K562 (cell line): ENCODE measurements around the gene BSDC1. TPM values are rescaled to one million over a fixed set of nuclear protein-coding genes. Genes with fewer than 3 reads are reported as not detected.

ENCODE experiments used
- CSDE1 ChIP-seq, 2 experiments: fragments of 450-650 bp; IDR thresholded peaks; 2 replicates each; pipeline ENCODE4 v1.6.1; 2016; ENCODE audit warnings: mild to moderate bottlenecking in 1 of 2
- EP400 ChIP-seq: fragments of 450-650 bp; IDR thresholded peaks from 2 replicates; pipeline ENCODE4 v1.6.1; 2017; ENCODE audit warnings: antibody characterized with exemption, mild to moderate bottlenecking, moderate library complexity
- FOXJ2 ChIP-seq: fragments of 200-800 bp; sonication (Bioruptor generic); IDR thresholded peaks from 2 replicates; pipeline ENCODE4 v1.6.1; 2016; ENCODE audit warnings: missing genetic modification characterization, missing compliant biosample characterization
- FOXK1 ChIP-seq: sonication (generic); formaldehyde crosslinking; IDR thresholded peaks from 2 replicates; pipeline ENCODE4 v1.8.0; 2022; ENCODE audit warnings: missing genetic modification reagents, mild to moderate bottlenecking, borderline replicate concordance
- GTF2F1 ChIP-seq: IDR thresholded peaks from 2 replicates; pipeline ENCODE4 v1.6.1; 2011; ENCODE audit warnings: low read depth, low read length, improper control_type of control experiment
- HDAC3 ChIP-seq: fragments of 450-650 bp; IDR thresholded peaks from 2 replicates; pipeline ENCODE4 v1.6.1; 2018; ENCODE audit warnings: borderline replicate concordance, mild to moderate bottlenecking, moderate library complexity; ENCODE audit not compliant: partially characterized antibody
- IFI16 ChIP-seq: fragments of 250-450 bp; sonication (Bioruptor Pico); IDR thresholded peaks from 2 replicates; pipeline ENCODE4 v2.1.2; 2022; ENCODE audit warnings: mild to moderate bottlenecking, inconsistent platforms
- MEF2D ChIP-seq: conservative IDR thresholded peaks from 2 replicates; pipeline ENCODE4 v1.6.1; 2016; ENCODE audit warnings: low read depth, missing genetic modification characterization, missing compliant biosample characterization
- NCOR1 ChIP-seq: fragments of 450-650 bp; IDR thresholded peaks from 2 replicates; pipeline ENCODE4 v1.6.1; 2016; ENCODE audit warnings: mild to moderate bottlenecking, moderate library complexity
- NFYB ChIP-seq: IDR thresholded peaks from 2 replicates; pipeline ENCODE4 v1.6.1; 2011; ENCODE audit warnings: mild to moderate bottlenecking, moderate library complexity; ENCODE audit not compliant: insufficient read length; ENCODE audit errors: extremely low read depth
- POLR2A ChIP-seq: fragments of 450-650 bp; conservative IDR thresholded peaks from 2 replicates; pipeline ENCODE4 v1.6.1; 2016
- RB1 ChIP-seq: fragments of 450-650 bp; IDR thresholded peaks from 2 replicates; pipeline ENCODE4 v1.6.1; 2017; ENCODE audit warnings: low read depth, mild to moderate bottlenecking
- SMARCA4 ChIP-seq: fragments of 450-650 bp; IDR thresholded peaks from 2 replicates; pipeline ENCODE4 v1.6.1; 2016
- SMARCA5 ChIP-seq: fragments of 450-650 bp; IDR thresholded peaks from 2 replicates; pipeline ENCODE4 v1.6.1; 2016
- ZNF165 ChIP-seq: fragments of 250-450 bp; sonication (Bioruptor Pico); IDR thresholded peaks from 2 replicates; pipeline ENCODE4 v1.4.0; 2020; ENCODE audit warnings: borderline replicate concordance
- polyA plus RNA-seq, 8 experiments: library from polyadenylated mRNA; depleted of rRNA in 4 of 8; stranded (reverse) in 5 of 8; unstranded in 3 of 8; fragments of >200 nt; fragmentation: Nextera tagmentation in 2 of 8; fragmentation: Illumina TruSeq in 1 of 8; extraction: Ambion mirVana in 2 of 8; extraction: Trizol in 1 of 8; gene quantifications; 2 replicates each; pipeline versions ENCODE4 v1.2.1 to v1.2.3, GENCODE V29; 2011 to 2014; ENCODE audit warnings: inconsistent platforms in 1 of 8, missing spikeins in 1 of 8
- total RNA-seq, 7 experiments: library from RNA; depleted of rRNA in 6 of 7; stranded (reverse); fragments of >200 nt in 6 of 7; fragmentation: Illumina TruSeq in 2 of 7; extraction: Trizol in 2 of 7; gene quantifications; 2 replicates each; pipeline versions ENCODE4 v1.2.1 to v1.2.3, GENCODE V29; 2011 to 2021; ENCODE audit warnings: low replicate concordance in 1 of 7
- TF ChIP-seq, protein P1 (sequence below), 2 experiments: fragments of 450-650 bp in 1 of 2; sonication (generic) in 1 of 2; formaldehyde crosslinking in 1 of 2; IDR thresholded peaks; 2 replicates each; pipeline versions ENCODE4 v1.7.1 to v1.9.0; 2016 to 2022; ENCODE audit warnings: inconsistent platforms in 1 of 2, mild to moderate bottlenecking in 1 of 2, missing genetic modification reagents in 1 of 2
- TF ChIP-seq, protein P2 (sequence below): sonication (generic); formaldehyde crosslinking; IDR thresholded peaks from 2 replicates; pipeline ENCODE4 v1.8.1; 2023; ENCODE audit warnings: mild to moderate bottlenecking, missing genetic modification reagents

Gene BSDC1
- total and polyA plus RNA-seq, 9 of the 15 experiments (the other 6 are each of a cell fraction or from before 2014, with no cell fraction given) = 10.2 to 96.8 (median 73.1) TPM

DNA sequence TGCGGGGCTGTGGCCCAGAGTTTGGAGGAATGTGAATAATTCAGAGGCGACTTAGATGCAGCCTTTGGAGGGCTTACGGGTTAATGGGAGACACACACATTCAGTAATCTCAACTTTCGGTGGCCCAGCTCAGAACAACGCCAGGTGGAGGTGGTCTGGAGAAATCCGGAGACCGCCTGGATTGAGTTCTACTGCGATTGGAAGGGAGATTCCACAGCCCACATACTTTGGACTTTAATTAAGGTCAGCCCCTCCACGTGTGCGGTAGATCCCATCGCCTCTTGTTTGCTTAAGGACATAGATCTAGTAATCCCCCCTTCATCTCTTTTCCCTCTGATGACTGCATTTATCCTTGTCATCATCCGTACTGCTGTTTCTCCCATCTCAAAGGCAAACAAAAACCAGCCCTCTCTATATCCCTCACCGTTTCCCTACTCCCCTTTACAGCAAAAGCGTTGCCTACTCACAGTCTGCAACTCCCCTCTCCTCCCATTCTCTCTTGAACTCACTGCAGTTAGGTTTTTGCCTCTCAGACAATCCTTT, 720 bp upstream of the BSDC1 start (continued):
- peak; percentile 19; the same call in 1 of the 2 replicates for TF ChIP-seq NCOR1
- peak; percentile 12; the same call in 1 of the 2 replicates for TF ChIP-seq EP400
- no peak for TF ChIP-seq IFI16
- peak; percentile 59; the same call in 1 of the 2 replicates for TF ChIP-seq SMARCA5
- TF ChIP-seq, protein P1, sequence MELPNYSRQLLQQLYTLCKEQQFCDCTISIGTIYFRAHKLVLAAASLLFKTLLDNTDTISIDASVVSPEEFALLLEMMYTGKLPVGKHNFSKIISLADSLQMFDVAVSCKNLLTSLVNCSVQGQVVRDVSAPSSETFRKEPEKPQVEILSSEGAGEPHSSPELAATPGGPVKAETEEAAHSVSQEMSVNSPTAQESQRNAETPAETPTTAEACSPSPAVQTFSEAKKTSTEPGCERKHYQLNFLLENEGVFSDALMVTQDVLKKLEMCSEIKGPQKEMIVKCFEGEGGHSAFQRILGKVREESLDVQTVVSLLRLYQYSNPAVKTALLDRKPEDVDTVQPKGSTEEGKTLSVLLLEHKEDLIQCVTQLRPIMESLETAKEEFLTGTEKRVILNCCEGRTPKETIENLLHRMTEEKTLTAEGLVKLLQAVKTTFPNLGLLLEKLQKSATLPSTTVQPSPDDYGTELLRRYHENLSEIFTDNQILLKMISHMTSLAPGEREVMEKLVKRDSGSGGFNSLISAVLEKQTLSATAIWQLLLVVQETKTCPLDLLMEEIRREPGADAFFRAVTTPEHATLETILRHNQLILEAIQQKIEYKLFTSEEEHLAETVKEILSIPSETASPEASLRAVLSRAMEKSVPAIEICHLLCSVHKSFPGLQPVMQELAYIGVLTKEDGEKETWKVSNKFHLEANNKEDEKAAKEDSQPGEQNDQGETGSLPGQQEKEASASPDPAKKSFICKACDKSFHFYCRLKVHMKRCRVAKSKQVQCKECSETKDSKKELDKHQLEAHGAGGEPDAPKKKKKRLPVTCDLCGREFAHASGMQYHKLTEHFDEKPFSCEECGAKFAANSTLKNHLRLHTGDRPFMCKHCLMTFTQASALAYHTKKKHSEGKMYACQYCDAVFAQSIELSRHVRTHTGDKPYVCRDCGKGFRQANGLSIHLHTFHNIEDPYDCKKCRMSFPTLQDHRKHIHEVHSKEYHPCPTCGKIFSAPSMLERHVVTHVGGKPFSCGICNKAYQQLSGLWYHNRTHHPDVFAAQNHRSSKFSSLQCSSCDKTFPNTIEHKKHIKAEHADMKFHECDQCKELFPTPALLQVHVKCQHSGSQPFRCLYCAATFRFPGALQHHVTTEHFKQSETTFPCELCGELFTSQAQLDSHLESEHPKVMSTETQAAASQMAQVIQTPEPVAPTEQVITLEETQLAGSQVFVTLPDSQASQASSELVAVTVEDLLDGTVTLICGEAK (IDR thresholded peaks at IDR 0.05) = peak; percentile 68
- TF ChIP-seq, protein P1 (CRISPR knock-in tag; IDR thresholded peaks at IDR 0.05) = no peak
- TF ChIP-seq NFYB = no peak
- peak; percentile 10; the same call in 1 of the 2 replicates for TF ChIP-seq FOXJ2 (tag)
- TF ChIP-seq RB1 = 0 out of 2 replicates have a peak, but pooled peaks have one; percentile 17
- TF ChIP-seq, protein P2, sequence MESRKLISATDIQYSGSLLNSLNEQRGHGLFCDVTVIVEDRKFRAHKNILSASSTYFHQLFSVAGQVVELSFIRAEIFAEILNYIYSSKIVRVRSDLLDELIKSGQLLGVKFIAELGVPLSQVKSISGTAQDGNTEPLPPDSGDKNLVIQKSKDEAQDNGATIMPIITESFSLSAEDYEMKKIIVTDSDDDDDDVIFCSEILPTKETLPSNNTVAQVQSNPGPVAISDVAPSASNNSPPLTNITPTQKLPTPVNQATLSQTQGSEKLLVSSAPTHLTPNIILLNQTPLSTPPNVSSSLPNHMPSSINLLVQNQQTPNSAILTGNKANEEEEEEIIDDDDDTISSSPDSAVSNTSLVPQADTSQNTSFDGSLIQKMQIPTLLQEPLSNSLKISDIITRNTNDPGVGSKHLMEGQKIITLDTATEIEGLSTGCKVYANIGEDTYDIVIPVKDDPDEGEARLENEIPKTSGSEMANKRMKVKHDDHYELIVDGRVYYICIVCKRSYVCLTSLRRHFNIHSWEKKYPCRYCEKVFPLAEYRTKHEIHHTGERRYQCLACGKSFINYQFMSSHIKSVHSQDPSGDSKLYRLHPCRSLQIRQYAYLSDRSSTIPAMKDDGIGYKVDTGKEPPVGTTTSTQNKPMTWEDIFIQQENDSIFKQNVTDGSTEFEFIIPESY (CRISPR knock-in tag) = peak; percentile 76; the same call in 1 of the 2 replicates
- TF ChIP-seq FOXK1 (CRISPR knock-in tag) = peak; percentile 65; the same call in 1 of the 2 replicates
- peak; percentile 62; the same call in 1 of the 2 replicates for TF ChIP-seq SMARCA4
- TF ChIP-seq GTF2F1 = no peak
- peak; percentile 18 for TF ChIP-seq HDAC3
- no peak for TF ChIP-seq MEF2D (tag)
- TF ChIP-seq CSDE1 (IDR thresholded peaks at IDR 0.05) = peak in 1 of 2 experiments; percentile 11; a peak in 1 of 4 replicates
- TF ChIP-seq POLR2A = no peak
- TF ChIP-seq ZNF165 (CRISPR knock-in tag) = no peak
